HCT116 (cell line): ENCODE data around the gene SMYD3. TPM values are rescaled to one million over a fixed set of nuclear protein-coding genes. Genes with fewer than 3 reads are reported as not detected.

ENCODE experiments used
- ATAC-seq: fragments of 200-7000 bp; cut with Tn5 transposase; 2 replicates; pipeline ENCODE4 v1.9.1; 2020; ENCODE audit warnings: mild to moderate bottlenecking, moderate library complexity
- BruUV-seq: library from RNA; stranded (reverse); fragments of 400-500 nt; replicated peaks from 2 replicates; lab custom pipeline; 2021; lab: Mats Ljungman, UMichigan
- CTCF ChIA-PET: fragments of 300-600 bp; sonication (Branson Sonifier 250); formaldehyde crosslinking; loops from one replicate; lab custom pipeline; 2021; ENCODE audit warnings: antibody characterized with exemption; lab: Charles Lee
- POLR2A ChIA-PET: fragments of 300-600, 350-600 bp; sonication (Branson Sonifier 250); formaldehyde crosslinking; loops from one replicate; lab custom pipeline; 2021; ENCODE audit warnings: antibody characterized with exemption; lab: Charles Lee
- RAD21 ChIA-PET, 2 experiments: fragments of 300-600 bp; sonication (Branson Sonifier 250); formaldehyde crosslinking; loops; one replicate each; lab custom pipeline; 2023; ENCODE audit warnings: low total read pairs in 2 of 2; ENCODE audit not compliant: uncharacterized antibody in 2 of 2, unreplicated experiment in 2 of 2, low non-redundant PET in 1 of 2; lab: Charles Lee
- DNase-seq: peaks from one replicate; pipeline ENCODE4 v3.0.0-alpha.2; 2010; ENCODE audit warnings: low read depth, low spot score
- H2AFZ ChIP-seq: fragments of 200-600 bp; shearing (Covaris generic), sonication (generic); 2 replicates; pipeline ENCODE4 v1.6.1; 2017; ENCODE audit warnings: low read depth, mixed run types, mixed read lengths, antibody characterized with exemption, low read length; ENCODE audit not compliant: poor library complexity, severe bottlenecking
- H3K27ac ChIP-seq: 2 replicates; pipeline ENCODE4 v1.5.1; 2012; ENCODE audit warnings: low read depth, low read length
- H3K27me3 ChIP-seq: fragments of 200-600 bp; sonication (generic); 2 replicates; pipeline ENCODE4 v1.6.1; 2016; ENCODE audit warnings: mixed run types, low read length, mixed read lengths; ENCODE audit not compliant: insufficient read depth
- H3K36me3 ChIP-seq, 2 experiments: fragments of 200-500 bp in 1 of 2; fragments of 200-600 bp in 1 of 2; sonication (Bioruptor generic) in 1 of 2; sonication (generic) in 1 of 2; 2 replicates each; pipeline versions ENCODE4 v1.5.1 to v1.6.1; 2014 to 2016; ENCODE audit warnings: low read length in 2 of 2, inconsistent platforms in 1 of 2, mixed read lengths in 1 of 2, mixed run types in 1 of 2; ENCODE audit not compliant: insufficient read depth in 2 of 2, control insufficient read depth in 1 of 2
- H3K4me1 ChIP-seq, 2 experiments: fragments of 200-600 bp in 1 of 2; sonication (generic) in 1 of 2; 2 replicates each; pipeline versions ENCODE4 v1.5.1 to v1.6.1; 2012 to 2017; ENCODE audit warnings: low read length in 2 of 2, inconsistent platforms in 1 of 2, mild to moderate bottlenecking in 1 of 2, mixed read lengths in 1 of 2, mixed run types in 1 of 2, moderate library complexity in 1 of 2; ENCODE audit not compliant: insufficient read depth in 2 of 2, control insufficient read depth in 1 of 2
- H3K4me2 ChIP-seq: fragments of 200-600 bp; sonication (generic); 2 replicates; pipeline ENCODE4 v1.6.1; 2017; ENCODE audit warnings: mixed run types, low read length, mixed read lengths
- H3K4me3 ChIP-seq, 2 experiments: fragments of 200-600 bp in 1 of 2; sonication (generic) in 1 of 2; replicated peaks in 1 of 2; 2 replicates each; pipeline ENCODE4 v1.5.1; 2011 to 2016; ENCODE audit warnings: low read length in 2 of 2, control low read depth in 1 of 2, low read depth in 1 of 2, mild to moderate bottlenecking in 1 of 2, mixed read lengths in 1 of 2, mixed run types in 1 of 2
- H3K79me2 ChIP-seq: fragments of 200-600 bp; sonication (generic); 2 replicates; pipeline ENCODE4 v1.6.1; 2017; ENCODE audit warnings: mild to moderate bottlenecking, mixed run types, low read length, moderate library complexity, mixed read lengths; ENCODE audit not compliant: insufficient read depth
- H3K9ac ChIP-seq: fragments of 200-600 bp; sonication (generic); 2 replicates; pipeline ENCODE4 v1.6.1; 2016; ENCODE audit warnings: low read length, mixed read lengths
- H3K9me2 ChIP-seq: fragments of 200-600 bp; sonication (generic), shearing (Covaris generic); 2 replicates; pipeline ENCODE4 v1.6.1; 2017; ENCODE audit warnings: mixed run types, mild to moderate bottlenecking, moderate library complexity; ENCODE audit not compliant: insufficient read depth
- H3K9me3 ChIP-seq, 2 experiments: fragments of 200-500 bp in 1 of 2; fragments of 200-600 bp in 1 of 2; sonication (Bioruptor generic) in 1 of 2; sonication (generic) in 1 of 2; 2 replicates each; pipeline ENCODE4 v1.6.1; 2014 to 2017; ENCODE audit warnings: low read length in 2 of 2, mixed read lengths in 2 of 2, inconsistent platforms in 1 of 2, low read depth in 1 of 2, mild to moderate bottlenecking in 1 of 2, mixed run types in 1 of 2, moderate library complexity in 1 of 2; ENCODE audit not compliant: control insufficient read depth in 1 of 2, insufficient read depth in 1 of 2
- H4K20me1 ChIP-seq: fragments of 200-600 bp; sonication (generic), shearing (Covaris generic); 2 replicates; pipeline ENCODE4 v1.6.1; 2017; ENCODE audit warnings: mixed run types, mild to moderate bottlenecking, moderate library complexity; ENCODE audit not compliant: insufficient read depth
- CEBPB ChIP-seq: IDR thresholded peaks from 2 replicates; pipeline ENCODE4 v1.6.1; 2012; ENCODE audit warnings: low read depth
- FOSL1 ChIP-seq: IDR thresholded peaks from 2 replicates; pipeline ENCODE4 v1.6.1; 2012; ENCODE audit warnings: low read depth
- JUND ChIP-seq: IDR thresholded peaks from 2 replicates; pipeline ENCODE4 v1.6.1; 2012
- RAD21 ChIP-seq: IDR thresholded peaks from 2 replicates; pipeline ENCODE4 v1.6.1; 2012; ENCODE audit warnings: low read depth, mild to moderate bottlenecking
- SP1 ChIP-seq: IDR thresholded peaks from 2 replicates; pipeline ENCODE4 v1.6.1; 2012; ENCODE audit warnings: low read depth
- SRF ChIP-seq: IDR thresholded peaks from 2 replicates; pipeline ENCODE4 v1.6.1; 2012; ENCODE audit warnings: low read depth
- TCF7L2 ChIP-seq: IDR thresholded peaks from 2 replicates; pipeline ENCODE4 v1.7.0; 2011; ENCODE audit warnings: borderline replicate concordance, inconsistent platforms; ENCODE audit not compliant: insufficient read depth, insufficient read length; ENCODE audit errors: extremely low read depth
- intact Hi-C: fragments of 100-400 bp; cut with micrococcal nuclease; formaldehyde crosslinking; loops from 2 replicates; pipeline ENCODE4 v1.10.0; 2022
- total RNA-seq: library from RNA; stranded (reverse); gene quantifications from one replicate; pipeline ENCODE4 v1.2.1, GENCODE V29; 2021; ENCODE audit not compliant: unreplicated experiment
- TF ChIP-seq, protein P1 (sequence below): IDR thresholded peaks from 2 replicates; pipeline ENCODE4 v1.6.1; 2012
- TF ChIP-seq, protein P2 (sequence below): IDR thresholded peaks from 2 replicates; pipeline ENCODE4 v1.6.1; 2012; ENCODE audit warnings: low read depth
- TF ChIP-seq, protein P3 (sequence below): IDR thresholded peaks from 2 replicates; pipeline ENCODE4 v1.6.1; 2012

Gene SMYD3
- total RNA-seq, 1 experiment from 2014 or later, result 33.6 TPM

GRCh38 chr1:246513619-246514343 is 6.7 kb upstream of the SMYD3 start:
- no peak overlapping the region for H3K4me2 ChIP-seq
- H3K9ac ChIP-seq, result no peak overlapping the region
- no peaks in the 10 kb centered on the region for H3K79me2 ChIP-seq
- DNase-seq (no peak), ATAC-seq (no peak)
- H3K27ac ChIP-seq, result no peak overlapping the region
- ChIA-PET POLR2A (no interaction called here), CTCF (no interaction called here), RAD21 (no interaction called here)
- no peaks in the 10 kb centered on the region for H3K36me3 ChIP-seq
- no peaks in the 10 kb centered on the region for H4K20me1 ChIP-seq
- no peaks in the 10 kb centered on the region for H3K4me1 ChIP-seq
- no peak overlapping the region for H3K4me3 ChIP-seq
- TF ChIP-seq TCF7L2 (no peak), RAD21 (no peak), SRF (no peak), JUND (no peak), CEBPB (no peak), SP1 (no peak), FOSL1 (no peak)
- TF ChIP-seq, protein P1, sequence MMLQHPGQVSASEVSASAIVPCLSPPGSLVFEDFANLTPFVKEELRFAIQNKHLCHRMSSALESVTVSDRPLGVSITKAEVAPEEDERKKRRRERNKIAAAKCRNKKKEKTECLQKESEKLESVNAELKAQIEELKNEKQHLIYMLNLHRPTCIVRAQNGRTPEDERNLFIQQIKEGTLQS, result no peak
- TF ChIP-seq, protein P2, sequence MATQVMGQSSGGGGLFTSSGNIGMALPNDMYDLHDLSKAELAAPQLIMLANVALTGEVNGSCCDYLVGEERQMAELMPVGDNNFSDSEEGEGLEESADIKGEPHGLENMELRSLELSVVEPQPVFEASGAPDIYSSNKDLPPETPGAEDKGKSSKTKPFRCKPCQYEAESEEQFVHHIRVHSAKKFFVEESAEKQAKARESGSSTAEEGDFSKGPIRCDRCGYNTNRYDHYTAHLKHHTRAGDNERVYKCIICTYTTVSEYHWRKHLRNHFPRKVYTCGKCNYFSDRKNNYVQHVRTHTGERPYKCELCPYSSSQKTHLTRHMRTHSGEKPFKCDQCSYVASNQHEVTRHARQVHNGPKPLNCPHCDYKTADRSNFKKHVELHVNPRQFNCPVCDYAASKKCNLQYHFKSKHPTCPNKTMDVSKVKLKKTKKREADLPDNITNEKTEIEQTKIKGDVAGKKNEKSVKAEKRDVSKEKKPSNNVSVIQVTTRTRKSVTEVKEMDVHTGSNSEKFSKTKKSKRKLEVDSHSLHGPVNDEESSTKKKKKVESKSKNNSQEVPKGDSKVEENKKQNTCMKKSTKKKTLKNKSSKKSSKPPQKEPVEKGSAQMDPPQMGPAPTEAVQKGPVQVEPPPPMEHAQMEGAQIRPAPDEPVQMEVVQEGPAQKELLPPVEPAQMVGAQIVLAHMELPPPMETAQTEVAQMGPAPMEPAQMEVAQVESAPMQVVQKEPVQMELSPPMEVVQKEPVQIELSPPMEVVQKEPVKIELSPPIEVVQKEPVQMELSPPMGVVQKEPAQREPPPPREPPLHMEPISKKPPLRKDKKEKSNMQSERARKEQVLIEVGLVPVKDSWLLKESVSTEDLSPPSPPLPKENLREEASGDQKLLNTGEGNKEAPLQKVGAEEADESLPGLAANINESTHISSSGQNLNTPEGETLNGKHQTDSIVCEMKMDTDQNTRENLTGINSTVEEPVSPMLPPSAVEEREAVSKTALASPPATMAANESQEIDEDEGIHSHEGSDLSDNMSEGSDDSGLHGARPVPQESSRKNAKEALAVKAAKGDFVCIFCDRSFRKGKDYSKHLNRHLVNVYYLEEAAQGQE, result no peak
- TF ChIP-seq, protein P3, sequence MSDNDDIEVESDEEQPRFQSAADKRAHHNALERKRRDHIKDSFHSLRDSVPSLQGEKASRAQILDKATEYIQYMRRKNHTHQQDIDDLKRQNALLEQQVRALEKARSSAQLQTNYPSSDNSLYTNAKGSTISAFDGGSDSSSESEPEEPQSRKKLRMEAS, result no peak
- intact Hi-C loops, result no loop called here
- no peaks in the 10 kb centered on the region for H3K27me3 ChIP-seq
- peaks cover 14 to 17% of the 10 kb centered on the region in 2 experiments; a peak in 2 of 4 replicates for H3K9me3 ChIP-seq
- no peaks in the 10 kb centered on the region for H3K9me2 ChIP-seq
- BruUV-seq, result no TSS peak
- no peak overlapping the region for H2AFZ ChIP-seq
